Keratinocyte (primary cell): ENCODE measurements around the gene REV3L. TPM values are rescaled to one million over a fixed set of nuclear protein-coding genes. Genes with fewer than 3 reads are reported as not detected.

ENCODE experiments used
- DNase-seq: peaks from one replicate; pipeline ENCODE4 v3.0.0-alpha.2; 2011; ENCODE audit warnings: low read depth, missing footprints, low spot score
- FAIRE-seq: peaks from 2 replicates; lab custom pipeline; 2011; peaks lifted over from hg19 to GRCh38; lab: Jason Lieb, UNC
- H2AFZ ChIP-seq: 2 replicates; pipeline ENCODE4 v1.6.0; 2012; ENCODE audit warnings: low read length, control low read depth, inconsistent platforms; ENCODE audit not compliant: control insufficient read depth
- H3K27ac ChIP-seq: 2 replicates; pipeline ENCODE4 v1.5.1; 2011; ENCODE audit warnings: low read length; ENCODE audit not compliant: control insufficient read depth, insufficient read depth
- H3K27me3 ChIP-seq: 3 replicates; pipeline ENCODE4 v1.6.0; 2011; ENCODE audit warnings: low read length; ENCODE audit not compliant: control insufficient read depth, insufficient read depth; ENCODE audit errors: extremely low read depth
- H3K36me3 ChIP-seq, 2 experiments: 2 replicates in 1 of 2; 3 replicates in 1 of 2; pipeline ENCODE4 v1.5.1; 2011; ENCODE audit warnings: low read length in 2 of 2, mild to moderate bottlenecking in 1 of 2; ENCODE audit not compliant: control insufficient read depth in 2 of 2, insufficient read depth in 2 of 2; ENCODE audit errors: extremely low read depth in 1 of 2
- H3K4me1 ChIP-seq: 3 replicates; pipeline ENCODE4 v1.5.1; 2011; ENCODE audit warnings: low read length; ENCODE audit not compliant: control insufficient read depth, insufficient read depth; ENCODE audit errors: extremely low read depth
- H3K4me2 ChIP-seq: 3 replicates; pipeline ENCODE4 v1.6.0; 2011; ENCODE audit warnings: low read depth, low read length; ENCODE audit not compliant: control insufficient read depth, insufficient read depth; ENCODE audit errors: extremely low read depth
- H3K4me3 ChIP-seq, 3 experiments: fragments of 200-600 bp in 1 of 3; sonication (generic) in 1 of 3; 2 replicates in 2 of 3; 3 replicates in 1 of 3; pipeline ENCODE4 v1.5.1; 2011 to 2016; ENCODE audit warnings: low read length in 3 of 3, mild to moderate bottlenecking in 3 of 3, control low read depth in 2 of 3, inconsistent platforms in 1 of 3, low read depth in 1 of 3, mixed read lengths in 1 of 3, mixed run types in 1 of 3, moderate library complexity in 1 of 3; ENCODE audit not compliant: control insufficient read depth in 2 of 3, insufficient read depth in 2 of 3; ENCODE audit errors: extremely low read depth in 1 of 3
- H3K79me2 ChIP-seq: 2 replicates; pipeline ENCODE4 v1.6.0; 2012; ENCODE audit warnings: low read length; ENCODE audit not compliant: control insufficient read depth, insufficient read depth
- H3K9ac ChIP-seq: 3 replicates; pipeline ENCODE4 v1.6.0; 2011; ENCODE audit warnings: low read length; ENCODE audit not compliant: control insufficient read depth, insufficient read depth; ENCODE audit errors: extremely low read depth
- H3K9me1 ChIP-seq: 3 replicates; pipeline ENCODE4 v1.6.0; 2011; ENCODE audit warnings: low read length; ENCODE audit not compliant: control insufficient read depth, insufficient read depth; ENCODE audit errors: extremely low read depth
- H3K9me3 ChIP-seq: 2 replicates; pipeline ENCODE4 v1.5.1; 2012; ENCODE audit warnings: low read depth, low read length; ENCODE audit not compliant: control insufficient read depth
- H4K20me1 ChIP-seq: 3 replicates; pipeline ENCODE4 v1.6.0; 2011; ENCODE audit warnings: low read length; ENCODE audit not compliant: control insufficient read depth, insufficient read depth; ENCODE audit errors: extremely low read depth
- CTCF ChIP-seq, 3 experiments: IDR thresholded peaks in 1 of 3; conservative IDR thresholded peaks in 1 of 3; optimal IDR thresholded peaks in 1 of 3; 2 replicates in 2 of 3; 3 replicates in 1 of 3; pipeline versions ENCODE3 to v1.5.1; 2011; ENCODE audit warnings: low read length in 3 of 3, mild to moderate bottlenecking in 3 of 3, moderate library complexity in 2 of 3, control low read depth in 1 of 3, inconsistent platforms in 1 of 3; ENCODE audit not compliant: insufficient read depth in 2 of 3; ENCODE audit errors: extremely low read depth in 1 of 3
- EZH2 ChIP-seq: IDR thresholded peaks from one replicate; pipeline ENCODE4 v1.6.1; 2012; ENCODE audit warnings: inconsistent platforms, mild to moderate bottlenecking, low read length, moderate library complexity
- dilution Hi-C: fragments of 300-500 bp; cut with MboI; formaldehyde crosslinking; loops from one replicate; pipeline ENCODE4 v1.7.0; 2020; ENCODE audit warnings: low sequenced_read_pairs; ENCODE audit not compliant: extremely low pct_ligation_motif_present
- polyA plus RNA-seq, 5 experiments: library from polyadenylated mRNA; depleted of rRNA in 3 of 5; stranded (reverse) in 3 of 5; stranded (forward) in 1 of 5; unstranded in 1 of 5; fragments of >200 nt; gene quantifications; 1 replicate in 1 of 5; 2 replicates in 3 of 5; 3 replicates in 1 of 5; pipeline versions ENCODE4 v1.2.1 to v1.2.3, GENCODE V29; 2011 to 2012; ENCODE audit warnings: missing spikeins in 2 of 5, low read depth in 1 of 5, low replicate concordance in 1 of 5

Gene REV3L
- polyA plus RNA-seq, 1 donor (not counting 4 experiments of a cell fraction or from before 2014, with no cell fraction given), result 9.5 TPM

- Histone ChIP-seq H4K20me1 (no peaks in the 10 kb centered on the region), H3K9me1 (no peaks in the 10 kb centered on the region)
- DNase-seq, result no peak
Measured at GRCh38 chr6:111382476-111383294, 100.3 kb downstream of the REV3L start.

GRCh38 chr6:111381728-111382127, 101.3 kb downstream of the REV3L start:
- H2AFZ ChIP-seq, result no peak overlapping the region

More at GRCh38 chr6:111382476-111383294, 100.3 kb downstream of the REV3L start:
- dilution Hi-C loops, result no loop called here
- Histone ChIP-seq H3K27me3 (no peaks in the 10 kb centered on the region), H3K36me3 (peaks cover 3 to 7% of the 10 kb centered on the region in 2 experiments), H3K4me2 (no peak overlapping the region), H2AFZ (no peak overlapping the region), H3K79me2 (no peaks in the 10 kb centered on the region), H3K9me3 (no peaks in the 10 kb centered on the region), H3K4me3 (no peak overlapping the region), H3K9ac (no peak overlapping the region), H3K27ac (no peak overlapping the region), H3K4me1 (no peaks in the 10 kb centered on the region)
- no peak for FAIRE-seq
- TF ChIP-seq EZH2, result no peak
- TF ChIP-seq CTCF (optimal IDR thresholded peaks at IDR 0.05 in 1 of 3, IDR thresholded peaks at IDR 0.05 in 1 of 3, conservative IDR thresholded peaks at IDR 0.05 in 1 of 3; ENCODE audit: extremely low read depth in 1 of 3, insufficient read depth in 2 of 3, low read length in 3 of 3), result no peak

More at GRCh38 chr6:111381728-111382127, 101.3 kb downstream of the REV3L start:
- H4K20me1 ChIP-seq, result no peaks in the 10 kb centered on the region
- no peak overlapping the region for H3K27ac ChIP-seq
- no peak for TF ChIP-seq EZH2
- TF ChIP-seq CTCF (optimal IDR thresholded peaks at IDR 0.05 in 1 of 3, IDR thresholded peaks at IDR 0.05 in 1 of 3, conservative IDR thresholded peaks at IDR 0.05 in 1 of 3; ENCODE audit: extremely low read depth in 1 of 3, insufficient read depth in 2 of 3, low read length in 3 of 3), result no peak
- H3K4me2 ChIP-seq, result no peak overlapping the region
- no peak overlapping the region for H3K4me3 ChIP-seq
- dilution Hi-C loops, result no loop called here
- DNase-seq (no peak), FAIRE-seq (no peak)
- H3K9me3 ChIP-seq, result no peaks in the 10 kb centered on the region
- H3K9ac ChIP-seq, result no peak overlapping the region
- no peaks in the 10 kb centered on the region for H3K9me1 ChIP-seq
- H3K4me1 ChIP-seq, result no peaks in the 10 kb centered on the region
- H3K79me2 ChIP-seq, result no peaks in the 10 kb centered on the region
- H3K36me3 ChIP-seq, result peaks cover 3 to 7% of the 10 kb centered on the region in 2 experiments
- no peaks in the 10 kb centered on the region for H3K27me3 ChIP-seq
